ENCODE measurements around the gene RTN4.

DNA sequence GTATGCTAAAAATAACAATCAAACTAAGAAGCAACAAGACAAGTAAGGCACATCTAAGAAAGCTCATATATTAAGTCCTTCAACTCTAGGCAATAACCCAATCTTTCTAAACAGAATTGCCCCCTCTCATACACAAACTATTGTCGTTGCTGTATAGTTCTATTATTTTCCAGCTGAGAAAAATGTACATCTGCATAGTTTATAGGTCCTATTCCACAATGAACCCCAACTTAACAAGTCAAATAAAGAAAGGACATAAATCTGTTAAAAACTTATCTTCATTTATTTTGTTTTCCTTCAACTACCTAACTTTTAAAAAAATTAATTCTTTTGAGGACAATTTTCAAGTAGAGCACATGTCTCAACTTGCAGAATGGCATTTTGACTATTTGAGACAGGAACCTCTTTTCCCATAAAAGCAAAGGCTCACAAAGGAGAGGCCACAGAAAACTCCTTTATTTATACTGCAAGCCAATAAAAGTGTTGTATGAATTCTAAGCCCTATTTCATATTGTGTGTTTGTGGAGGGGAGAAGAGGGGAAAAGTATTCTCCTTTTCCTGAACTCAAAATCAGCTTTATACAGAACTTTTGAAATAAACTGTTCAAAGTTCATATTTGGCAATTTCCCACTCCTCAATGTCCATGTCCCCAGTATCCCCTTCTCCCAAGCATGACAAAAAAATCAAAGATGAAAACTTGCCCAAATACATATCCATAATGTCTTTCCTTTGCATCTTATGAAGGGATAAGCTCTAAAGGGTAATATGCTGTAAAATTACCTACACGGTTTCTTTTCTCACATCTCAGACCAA lies 37.4 kb downstream of the RTN4 start:
- TF ChIP-seq, protein P1, sequence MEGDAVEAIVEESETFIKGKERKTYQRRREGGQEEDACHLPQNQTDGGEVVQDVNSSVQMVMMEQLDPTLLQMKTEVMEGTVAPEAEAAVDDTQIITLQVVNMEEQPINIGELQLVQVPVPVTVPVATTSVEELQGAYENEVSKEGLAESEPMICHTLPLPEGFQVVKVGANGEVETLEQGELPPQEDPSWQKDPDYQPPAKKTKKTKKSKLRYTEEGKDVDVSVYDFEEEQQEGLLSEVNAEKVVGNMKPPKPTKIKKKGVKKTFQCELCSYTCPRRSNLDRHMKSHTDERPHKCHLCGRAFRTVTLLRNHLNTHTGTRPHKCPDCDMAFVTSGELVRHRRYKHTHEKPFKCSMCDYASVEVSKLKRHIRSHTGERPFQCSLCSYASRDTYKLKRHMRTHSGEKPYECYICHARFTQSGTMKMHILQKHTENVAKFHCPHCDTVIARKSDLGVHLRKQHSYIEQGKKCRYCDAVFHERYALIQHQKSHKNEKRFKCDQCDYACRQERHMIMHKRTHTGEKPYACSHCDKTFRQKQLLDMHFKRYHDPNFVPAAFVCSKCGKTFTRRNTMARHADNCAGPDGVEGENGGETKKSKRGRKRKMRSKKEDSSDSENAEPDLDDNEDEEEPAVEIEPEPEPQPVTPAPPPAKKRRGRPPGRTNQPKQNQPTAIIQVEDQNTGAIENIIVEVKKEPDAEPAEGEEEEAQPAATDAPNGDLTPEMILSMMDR (IDR thresholded peaks at IDR 0.05) = no peak
- no peak for TF ChIP-seq POLR2AphosphoS5 (IDR thresholded peaks at IDR 0.05; ENCODE audit: insufficient read depth in 1 of 2, low read depth in 1 of 2)
